Effector CD4-positive, alpha-beta T cell (primary cell): ENCODE measurements around the gene JPH2. TPM values are rescaled to one million over a fixed set of nuclear protein-coding genes. Genes with fewer than 3 reads are reported as not detected.
A peak's percentile ranks its signal among the peaks of the same experiment; 100 is the strongest.
"Not testable (repeated sequence)": the region's sequence is repeated elsewhere in the genome, so short reads cannot be mapped to it uniquely, and the experiment has no call there.

Experiments used
- DNase-seq: peaks from one replicate; pipeline ENCODE4 v3.0.0-alpha.2; 2020
- total RNA-seq: gene quantifications from one replicate; lab custom pipeline; 2026; lab: John Stamatoyannopoulos, UW

Gene JPH2
- not detected for total RNA-seq

DNA sequence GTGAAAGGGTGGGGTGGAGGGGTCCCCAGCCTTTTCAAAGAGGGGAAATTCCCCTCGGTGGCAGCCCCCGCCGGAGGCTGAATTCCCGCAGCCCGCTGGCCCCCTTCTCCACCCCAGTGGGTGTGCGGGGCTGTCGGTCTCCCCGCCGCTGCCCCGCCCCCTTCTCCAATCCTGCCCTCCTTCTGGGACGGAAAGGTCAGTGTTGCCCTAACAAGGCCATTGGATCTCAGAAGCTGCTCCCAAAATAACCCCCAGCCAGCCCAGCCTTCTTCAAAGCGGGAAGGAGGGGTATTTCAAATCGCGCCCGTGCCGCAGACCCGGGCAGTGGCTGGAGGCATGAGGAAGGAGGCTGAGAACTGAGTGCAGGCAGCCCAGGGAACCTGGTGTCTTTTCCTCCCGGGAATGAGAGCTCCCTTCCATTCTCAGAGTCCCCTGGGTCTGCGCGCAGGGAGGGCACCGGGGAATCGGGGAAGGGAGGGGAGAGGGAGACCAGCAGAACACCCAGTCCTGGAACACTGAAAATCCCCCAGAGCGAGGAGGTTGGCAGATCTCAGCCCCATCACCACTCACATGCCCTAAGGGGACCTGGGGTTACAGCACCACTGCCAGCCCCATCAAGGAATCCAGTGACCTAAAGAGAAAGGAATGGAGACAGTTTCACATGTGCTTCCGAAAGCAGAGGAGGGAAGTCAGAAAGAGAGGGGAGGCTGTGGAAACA is at the start of gene JPH2:
Gene JPH2, minus strand, starts transcription at position 135 of the 718 bp plus-strand sequence. CDS start 483 bp downstream, outside the sequence.
- DNase-seq = no peak

DNA sequence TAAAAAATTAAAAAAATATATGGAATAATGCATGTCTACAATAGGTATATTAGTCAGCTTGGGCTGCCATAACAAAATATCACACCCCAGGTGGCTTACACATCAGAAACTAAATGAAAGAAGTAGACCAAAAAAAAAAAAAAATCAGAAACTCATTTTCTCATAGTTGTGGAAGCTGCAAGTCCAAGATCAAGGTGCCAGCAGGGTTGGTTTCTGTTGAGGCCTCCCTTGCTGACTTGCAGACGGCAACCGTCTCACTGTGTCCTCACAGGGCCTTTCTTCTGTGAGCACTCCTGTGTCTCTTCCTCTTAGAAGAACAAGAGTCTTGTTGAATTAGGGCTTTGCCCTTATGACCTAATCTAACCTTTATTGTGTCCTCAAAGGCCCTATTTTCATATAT is 48.7 kb upstream of the JPH2 start:
- DNase-seq = no peak

DNA sequence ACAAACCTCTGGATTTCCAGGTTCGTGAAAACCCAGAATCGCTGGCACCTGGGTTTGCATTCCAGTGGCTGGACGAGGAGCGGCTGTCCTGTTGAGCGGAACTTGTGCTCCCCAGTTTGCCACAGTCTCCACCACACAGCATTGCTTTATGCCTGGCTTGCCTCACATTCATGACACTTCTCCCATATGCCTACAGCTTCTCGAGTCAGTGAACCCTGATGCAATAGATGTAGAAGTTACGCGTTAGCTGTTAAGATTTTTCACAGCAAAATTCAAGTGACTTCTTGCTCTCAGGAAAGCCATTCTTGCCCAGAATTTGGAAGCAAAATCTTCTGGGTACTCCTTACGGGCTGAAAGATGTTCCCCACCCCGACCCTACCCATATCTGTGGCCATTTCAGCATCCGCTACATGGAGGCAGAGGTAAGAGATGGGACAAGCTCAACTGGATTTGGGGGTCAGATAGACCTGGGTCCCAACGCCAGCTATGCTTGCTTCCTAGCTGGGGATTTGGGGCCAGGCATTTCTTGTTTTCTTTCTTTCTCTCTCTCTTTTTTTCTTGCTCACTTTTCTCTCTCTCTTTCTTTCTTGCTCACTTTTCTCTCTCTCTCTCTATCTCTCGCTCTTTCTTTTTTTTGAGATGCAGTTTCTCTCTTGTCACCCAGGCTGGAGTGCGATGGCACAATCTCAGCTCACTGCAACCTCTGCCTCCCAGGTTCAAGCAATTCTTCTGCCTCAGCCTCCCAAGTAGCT is 47.8 kb upstream of the JPH2 start:
- no peak for DNase-seq

DNA sequence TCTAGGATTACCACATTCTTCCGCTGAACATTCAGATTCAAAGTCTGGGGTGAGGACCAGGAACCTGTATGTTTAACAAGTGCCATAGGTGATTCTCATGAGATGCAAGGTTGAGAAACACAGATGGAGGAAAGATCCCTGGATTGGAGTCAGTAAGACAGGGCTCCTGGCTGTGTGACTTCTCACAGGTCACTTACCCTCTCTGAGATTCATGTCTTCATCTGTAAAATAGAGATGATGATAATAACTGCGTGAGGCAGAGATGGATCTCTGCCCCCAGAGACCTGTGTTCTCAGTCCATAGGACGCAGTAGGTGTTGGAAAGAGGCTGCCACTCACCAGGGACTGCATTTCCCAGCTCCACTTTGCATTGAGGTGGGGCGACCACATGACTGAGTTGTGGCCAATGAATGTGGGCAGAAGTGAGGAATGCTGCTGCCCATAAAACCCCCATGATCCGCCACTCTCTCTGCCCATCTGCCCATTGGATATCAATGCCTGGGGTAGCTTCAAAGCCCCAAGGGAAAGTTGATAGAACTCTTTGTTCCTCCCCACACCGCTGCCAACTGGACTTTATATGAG is 46.5 kb upstream of the JPH2 start:
- DNase-seq = no peak

DNA sequence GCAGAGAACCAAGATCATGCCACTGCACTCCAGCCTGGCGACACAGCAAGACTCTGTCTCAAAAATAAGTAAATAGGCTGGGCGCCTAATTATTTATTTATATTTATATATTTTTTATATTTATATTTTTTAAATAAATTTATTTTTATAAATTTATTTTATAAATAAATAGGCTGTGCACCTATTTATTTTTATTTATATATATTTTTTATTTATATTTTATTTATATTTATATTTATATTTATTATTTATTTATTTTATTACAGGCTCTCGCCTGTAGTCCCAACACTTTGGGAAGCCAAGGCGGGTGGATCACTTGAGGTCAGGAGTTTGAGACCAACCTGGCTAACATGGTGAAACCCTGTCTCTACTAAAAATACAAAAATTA is 45.5 kb upstream of the JPH2 start:
- DNase-seq = not testable (repeated sequence)

DNA sequence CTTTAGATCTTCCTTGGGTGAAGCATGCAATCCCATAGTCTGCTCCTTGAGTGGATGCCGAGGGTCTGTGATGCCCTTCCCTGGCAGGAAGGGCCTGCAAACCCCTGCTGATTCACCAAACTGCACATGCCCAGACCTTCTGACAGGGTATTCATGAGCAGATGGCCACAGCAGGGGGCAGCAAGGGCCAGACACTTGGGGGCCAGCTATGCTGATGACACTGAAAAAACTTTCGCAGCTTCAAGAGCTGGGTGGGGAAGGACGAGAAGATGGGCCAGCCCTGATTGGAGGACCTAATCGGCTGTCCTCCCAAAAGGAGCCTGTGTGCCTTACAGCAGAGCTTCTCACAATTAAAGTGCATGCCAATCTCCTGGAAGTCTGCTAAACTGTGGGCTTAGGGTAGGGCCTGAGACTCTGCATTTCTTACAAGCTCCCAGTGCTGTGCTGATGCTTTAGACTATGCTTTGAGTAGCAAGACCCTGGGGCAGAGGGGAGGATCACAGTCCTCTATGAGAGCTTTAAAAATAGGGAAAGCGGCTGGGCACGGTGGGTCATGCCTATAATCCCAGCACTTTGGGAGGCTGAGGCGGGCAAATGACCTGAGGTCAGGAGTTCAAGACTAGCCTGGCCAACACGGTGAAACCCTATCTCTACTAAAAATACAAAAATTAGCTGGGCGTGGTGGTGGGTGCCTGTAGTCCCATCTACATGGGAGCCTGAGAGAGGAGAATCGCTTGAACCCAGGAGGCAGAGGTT is 44.9 kb upstream of the JPH2 start:
- no peak for DNase-seq

DNA sequence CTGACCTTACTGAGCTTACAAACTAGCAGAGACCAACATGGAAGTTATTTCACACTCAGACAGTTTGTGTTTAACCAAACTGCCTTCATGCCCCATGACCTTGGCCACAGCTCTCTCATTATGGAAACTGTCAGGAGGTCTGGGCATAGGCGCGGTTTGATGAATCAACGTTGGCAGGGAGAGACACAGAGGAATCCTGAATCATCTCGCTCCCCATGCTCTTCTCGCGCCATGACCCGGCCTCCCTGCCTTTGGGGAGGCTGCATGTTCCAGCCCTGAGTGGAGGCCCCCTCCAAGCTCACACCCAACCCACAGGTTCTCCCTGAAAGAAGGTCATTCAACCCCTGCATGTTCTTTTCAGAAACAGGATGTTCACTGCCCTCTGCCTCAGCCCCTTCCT is 44.2 kb upstream of the JPH2 start:
- no peak for DNase-seq

DNA sequence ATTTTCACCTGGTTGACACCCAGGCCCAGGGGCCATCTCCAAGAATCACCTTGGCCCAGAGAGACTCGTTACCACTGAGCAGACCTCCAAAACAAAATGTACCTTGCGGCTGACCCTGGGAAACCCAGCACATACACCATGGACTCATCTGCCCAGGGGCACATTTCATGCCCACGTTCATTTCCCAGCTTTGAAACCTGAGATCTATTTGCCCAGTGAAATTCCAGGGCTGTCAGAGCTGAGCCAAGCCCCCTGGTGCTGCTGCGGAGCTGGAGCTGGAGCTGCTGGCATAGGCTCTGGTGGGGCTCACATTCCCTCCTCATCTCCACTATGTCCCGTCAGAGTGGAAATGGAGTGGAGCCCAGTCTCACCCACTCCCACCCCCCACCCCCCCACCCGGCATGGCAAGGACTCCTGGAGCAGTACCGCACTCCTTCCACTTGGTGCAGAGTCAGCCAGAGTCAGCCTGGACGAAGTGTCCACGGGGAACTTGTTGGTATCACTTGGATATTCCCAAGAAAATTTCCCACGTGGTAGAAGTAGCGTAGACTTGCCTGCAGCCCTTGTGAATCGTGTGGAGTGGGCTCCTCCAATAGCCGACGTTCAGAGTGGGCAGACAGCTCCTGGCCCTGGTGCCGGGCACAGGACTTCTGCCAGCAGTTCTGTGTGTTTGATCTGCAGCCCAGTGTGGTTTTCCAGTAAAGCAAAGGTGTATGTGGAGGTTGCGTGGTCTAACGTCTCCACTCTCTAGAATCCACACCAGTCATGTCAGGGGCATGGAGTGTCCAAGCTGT is 41.7 kb upstream of the JPH2 start:
- DNase-seq = no peak

DNA sequence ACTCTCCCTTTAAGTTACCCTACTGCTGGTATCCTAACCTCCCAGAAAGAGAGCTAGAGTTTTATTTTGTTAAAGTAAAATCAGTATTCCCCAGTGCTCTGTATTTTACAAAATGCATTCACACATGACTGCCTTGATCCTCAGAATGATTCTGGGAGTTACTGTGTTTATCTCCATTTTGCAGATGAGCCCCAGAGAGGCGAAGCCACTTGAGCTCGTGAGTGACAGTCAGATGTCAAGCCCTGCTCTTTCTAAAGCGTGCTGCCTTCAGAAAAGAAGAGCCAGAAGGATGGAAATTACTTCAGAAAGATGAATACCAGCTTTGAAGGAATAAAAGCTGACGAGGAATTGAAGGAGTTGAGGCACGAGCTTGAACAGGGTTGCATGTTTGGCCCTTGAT is 37.6 kb upstream of the JPH2 start:
- no peak for DNase-seq

DNA sequence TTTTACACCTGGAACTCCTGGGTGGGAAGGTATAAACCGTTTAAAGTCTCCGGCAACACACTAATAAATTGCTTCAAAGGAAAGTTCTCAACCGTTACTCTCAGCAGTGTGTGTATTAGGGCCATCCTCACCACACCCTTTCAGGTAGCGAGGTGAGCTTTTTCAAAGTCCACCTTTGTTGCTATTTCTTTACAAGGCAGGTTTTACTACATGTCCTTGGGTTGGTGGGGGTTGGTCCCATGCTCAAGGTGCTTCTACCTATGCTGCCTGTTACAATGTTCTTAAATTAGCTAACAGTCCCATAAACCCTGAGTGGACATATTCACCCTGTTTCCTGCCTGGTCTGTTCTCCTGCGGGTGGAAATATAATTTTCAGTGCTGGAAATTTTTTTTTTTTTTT is 36.7 kb upstream of the JPH2 start:
- no peak for DNase-seq

DNA sequence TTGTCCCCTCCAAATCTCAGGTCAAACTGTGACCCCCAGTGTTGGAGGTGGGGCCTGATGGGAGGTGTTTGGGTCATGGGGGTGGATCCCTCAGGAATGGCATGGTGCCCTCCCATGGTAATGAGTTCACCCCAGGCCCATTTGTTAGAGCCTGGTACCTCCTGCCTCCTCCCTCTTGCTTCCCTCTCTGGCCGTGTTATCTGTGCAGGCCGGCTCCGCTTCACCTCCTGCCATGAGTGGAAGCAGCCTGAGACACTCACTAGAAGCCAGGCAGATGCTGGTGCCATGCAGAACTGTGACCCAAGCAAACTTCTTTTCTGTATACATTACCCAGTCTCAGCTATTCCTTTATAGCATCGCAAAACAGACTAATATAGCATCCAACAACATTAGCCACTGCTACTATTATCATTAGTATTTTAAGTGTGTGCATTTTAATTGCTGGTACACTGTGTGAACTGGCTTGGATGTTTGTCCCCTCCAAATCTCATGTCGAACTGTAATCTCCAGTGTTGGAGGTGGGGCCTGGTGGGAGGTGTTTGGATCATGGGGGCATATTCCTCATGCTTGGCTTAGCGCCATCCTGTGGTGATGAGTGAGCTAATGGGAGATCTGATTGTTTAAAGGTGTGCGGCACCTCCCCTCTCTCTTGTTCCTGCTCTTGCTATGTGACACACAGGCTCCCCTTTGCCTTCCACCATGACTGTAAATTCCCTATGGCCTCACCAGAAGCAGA is 35.8 kb upstream of the JPH2 start:
- no peak for DNase-seq

DNA sequence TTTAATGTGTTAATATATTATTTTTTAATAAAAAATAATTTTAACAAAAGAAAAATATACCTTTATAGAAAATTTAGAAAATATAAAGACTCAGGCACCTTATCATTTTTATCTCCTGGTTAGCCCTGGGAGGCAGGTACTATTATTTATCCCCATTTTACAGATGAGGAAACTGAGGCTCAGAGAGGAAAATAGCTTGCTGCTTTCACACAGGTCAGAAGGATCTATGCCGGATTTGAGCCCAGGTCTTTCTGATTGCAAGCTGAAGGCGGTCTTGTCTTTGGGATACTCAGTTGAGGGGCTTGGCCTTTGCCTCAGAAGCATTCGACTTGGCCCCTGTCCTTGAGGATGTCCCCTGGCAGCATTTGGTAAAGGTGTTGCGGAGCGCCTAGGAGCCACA is 35.0 kb upstream of the JPH2 start:
- DNase-seq = no peak

DNA sequence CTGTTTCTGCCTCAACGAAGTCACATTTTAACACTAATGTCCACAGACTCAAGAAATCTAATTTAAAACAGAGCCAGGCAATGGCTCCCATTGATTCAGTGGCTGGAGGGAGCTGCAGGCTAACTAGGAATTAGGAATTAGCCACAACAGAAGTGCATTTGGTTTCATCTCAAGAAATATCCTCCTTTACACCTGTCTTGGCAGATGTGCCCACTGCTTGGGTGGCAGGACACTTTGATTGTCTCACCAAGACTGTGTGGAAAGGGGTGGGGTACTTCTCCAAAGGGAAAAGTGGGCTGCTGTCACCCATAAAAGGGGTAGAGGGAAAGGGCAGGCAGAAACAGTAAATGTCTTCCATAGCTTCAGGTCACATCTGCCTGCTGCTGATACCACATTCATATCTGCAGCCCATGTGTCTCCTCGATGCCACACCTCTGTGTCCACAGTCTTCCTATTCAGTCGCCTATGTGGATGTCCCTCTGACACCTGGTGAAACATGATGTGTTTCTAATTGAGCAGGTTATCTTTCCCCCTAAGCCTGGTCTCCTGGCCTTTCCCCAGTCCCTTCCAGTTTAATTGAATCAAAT is 34.5 kb upstream of the JPH2 start:
- DNase-seq = no peak

DNA sequence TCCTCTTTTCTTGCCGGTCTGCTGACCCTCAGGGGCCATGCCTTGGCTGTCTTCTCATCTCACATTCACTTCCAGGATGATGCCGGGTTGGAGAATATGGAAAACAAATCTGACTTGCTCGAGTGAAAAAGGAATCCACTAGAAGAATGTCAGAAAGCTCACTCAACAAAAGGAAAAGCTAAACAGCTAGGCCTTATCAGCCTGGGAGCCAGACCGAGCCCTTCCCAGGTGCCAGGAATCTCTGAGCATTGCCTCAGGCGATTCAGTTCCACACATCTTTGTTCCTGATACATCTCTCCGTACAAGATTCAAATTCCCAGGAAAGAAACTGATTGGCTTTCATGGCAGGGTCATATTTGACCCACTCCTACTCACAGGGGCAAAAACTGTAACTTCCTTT is 32.8 kb upstream of the JPH2 start:
- no peak for DNase-seq

DNA sequence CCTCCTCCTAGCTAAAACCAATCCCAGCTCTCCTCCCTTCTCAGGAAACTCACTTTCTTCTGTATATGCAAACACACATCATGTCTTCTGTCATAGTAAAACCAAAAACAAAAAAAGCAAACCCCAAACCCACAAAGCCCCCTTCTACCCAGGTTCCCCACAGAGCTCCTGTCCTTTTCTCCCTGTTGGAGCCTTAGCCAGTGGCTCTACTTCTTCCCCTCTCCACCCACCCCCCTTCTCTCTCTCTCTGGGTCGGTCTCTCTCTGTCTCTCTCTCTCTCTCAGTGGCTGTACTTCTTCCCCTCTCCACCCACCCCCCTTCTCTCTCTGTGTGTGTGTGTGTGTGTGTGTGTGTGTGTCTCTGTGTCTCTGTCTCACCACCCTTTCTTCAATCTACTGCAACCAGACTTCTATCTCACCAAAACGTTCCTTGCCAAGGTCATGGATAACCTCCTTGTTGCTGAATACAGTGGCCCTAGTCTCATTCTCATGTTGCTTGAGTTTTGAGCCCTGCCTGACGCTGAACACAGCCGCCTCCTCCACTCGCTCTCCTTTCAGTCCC is 32.3 kb upstream of the JPH2 start:
- no peak for DNase-seq

DNA sequence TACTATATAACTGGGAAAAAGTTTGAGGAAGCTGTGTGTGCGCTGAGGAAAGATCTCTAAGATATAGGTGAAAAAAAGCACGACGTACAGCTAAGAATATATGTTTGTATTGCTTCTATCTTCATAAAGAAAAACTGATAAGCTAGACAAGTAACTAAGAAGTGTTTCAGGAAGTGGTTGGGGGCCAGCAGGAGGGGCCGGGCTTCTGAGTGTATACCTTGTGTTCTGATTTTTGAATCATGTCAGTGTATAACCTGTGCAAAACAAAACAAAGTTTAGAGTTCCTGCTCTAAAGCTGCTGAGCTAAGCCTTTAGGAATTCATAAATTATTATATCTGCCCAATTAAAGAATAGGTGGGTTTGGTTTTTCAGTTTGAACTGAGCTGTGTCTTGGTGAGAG is 31.5 kb upstream of the JPH2 start:
- peak; percentile 47 for DNase-seq

DNA sequence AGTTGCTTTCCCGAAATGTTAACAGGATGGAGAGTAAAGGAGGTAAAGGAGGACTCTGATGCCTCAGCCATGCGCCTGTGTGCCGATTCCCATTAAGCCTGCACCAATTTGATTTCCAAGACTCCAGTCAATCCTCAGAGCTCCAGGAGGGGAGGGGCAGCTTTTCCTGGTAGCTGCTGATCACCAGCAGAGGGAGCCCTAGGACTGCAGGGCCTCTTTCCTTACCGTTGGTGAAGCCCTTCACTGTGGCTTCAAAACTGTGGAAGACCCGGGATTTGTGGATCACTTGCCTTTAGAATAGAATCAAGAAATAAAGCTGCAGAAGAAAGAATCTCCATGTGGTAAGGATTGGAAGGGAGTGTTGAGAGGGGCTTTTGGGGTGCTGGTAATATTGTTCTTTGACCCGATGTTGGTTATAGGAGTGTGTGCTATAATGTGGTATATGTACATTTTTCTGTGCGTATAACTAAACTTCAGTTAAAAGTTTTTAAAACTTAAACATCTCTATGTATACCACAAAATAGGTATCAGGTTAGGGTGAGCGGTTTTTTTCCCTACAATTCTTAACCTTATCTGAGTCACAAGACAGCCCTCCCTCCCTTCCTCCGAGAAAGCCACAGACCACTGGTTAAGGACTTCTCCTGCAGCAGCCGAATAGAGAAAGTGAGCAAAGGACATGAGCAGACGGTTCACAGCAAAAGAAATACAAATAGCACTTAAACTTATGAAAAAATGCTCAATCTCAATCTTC is 30.5 kb upstream of the JPH2 start:
- DNase-seq = peak; percentile 72

DNA sequence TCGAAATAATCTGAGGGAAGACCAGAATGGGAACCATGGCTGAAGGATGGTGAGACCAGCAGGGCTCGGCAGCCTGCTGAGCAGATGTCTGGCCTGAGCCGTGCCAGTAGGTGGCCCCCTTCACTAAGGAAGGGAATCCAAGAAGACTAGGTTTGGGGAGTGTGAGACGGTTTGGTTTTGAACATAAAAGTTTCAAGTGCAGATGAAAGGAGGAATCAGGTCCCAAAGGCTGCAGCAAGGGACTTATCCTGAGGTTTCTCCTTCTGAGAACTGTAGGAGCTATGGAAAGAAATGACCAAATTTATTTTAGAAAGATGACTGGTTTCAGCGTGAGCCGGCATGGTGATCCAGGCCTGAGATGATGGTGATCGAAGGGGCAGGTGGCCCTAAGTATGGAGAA is 28.1 kb upstream of the JPH2 start:
- DNase-seq = peak; percentile 71

DNA sequence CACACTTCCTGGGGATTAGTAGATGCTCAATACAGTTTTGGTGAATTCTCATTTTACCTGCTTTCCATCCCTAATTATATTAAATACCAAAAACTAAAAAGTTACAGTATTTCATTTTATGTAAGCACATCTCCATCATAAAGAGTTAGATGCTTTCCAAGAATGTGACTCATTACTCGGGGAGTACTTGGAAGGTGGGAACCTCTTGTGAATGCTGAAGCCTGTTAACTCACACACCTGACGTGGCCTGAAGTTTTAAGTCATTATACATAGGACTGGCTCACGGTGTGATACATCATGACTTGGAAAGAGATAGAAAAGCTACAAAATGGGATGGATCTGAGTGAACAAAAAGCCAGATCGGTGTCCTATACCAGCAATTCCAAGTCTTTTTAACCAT is 25.8 kb upstream of the JPH2 start:
- DNase-seq = no peak
